Measurements from ENCODE around the gene GOLGA7B.

GOLGA7B gene

DNA sequence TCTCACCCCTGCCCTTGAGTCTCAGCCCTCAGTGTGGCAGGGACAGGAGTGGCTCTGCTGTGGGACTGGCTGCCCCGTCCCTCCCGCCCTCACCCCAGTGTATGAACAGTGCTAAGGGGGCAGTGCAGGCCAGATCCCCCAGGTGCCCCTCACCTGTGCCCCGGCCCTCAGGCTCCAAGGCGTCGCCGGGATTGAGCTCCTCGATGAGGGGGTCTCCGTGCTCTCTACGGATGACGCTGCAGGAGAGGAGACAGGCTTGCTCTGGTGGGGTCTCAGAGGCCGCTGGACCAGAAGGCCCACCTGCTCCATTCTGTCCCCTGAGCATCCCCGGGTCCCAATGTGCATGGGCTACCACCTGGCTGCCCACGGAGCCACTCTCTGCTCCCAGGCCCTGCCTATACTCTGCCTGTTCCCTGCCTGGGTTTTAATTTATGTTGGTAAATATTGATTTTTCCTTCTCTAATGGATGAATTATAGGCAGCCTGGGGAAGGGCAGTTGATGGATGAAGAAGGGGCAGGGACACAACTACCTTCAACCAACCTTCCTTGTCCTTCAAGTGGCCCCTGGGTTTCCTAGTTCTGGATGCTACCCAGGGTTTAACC lies 47.2 kb downstream of the GOLGA7B start:
- H3K4me3 ChIP-seq (replicated peaks; ENCODE audit: insufficient read depth, low read length) = no peak overlapping the region
- H3K27me3 ChIP-seq (ENCODE audit: insufficient read depth, poor library complexity, severe bottlenecking) = no peaks in the 10 kb centered on the region
- H3K27ac ChIP-seq (replicated peaks) = no peak overlapping the region
- TF ChIP-seq, protein P1, sequence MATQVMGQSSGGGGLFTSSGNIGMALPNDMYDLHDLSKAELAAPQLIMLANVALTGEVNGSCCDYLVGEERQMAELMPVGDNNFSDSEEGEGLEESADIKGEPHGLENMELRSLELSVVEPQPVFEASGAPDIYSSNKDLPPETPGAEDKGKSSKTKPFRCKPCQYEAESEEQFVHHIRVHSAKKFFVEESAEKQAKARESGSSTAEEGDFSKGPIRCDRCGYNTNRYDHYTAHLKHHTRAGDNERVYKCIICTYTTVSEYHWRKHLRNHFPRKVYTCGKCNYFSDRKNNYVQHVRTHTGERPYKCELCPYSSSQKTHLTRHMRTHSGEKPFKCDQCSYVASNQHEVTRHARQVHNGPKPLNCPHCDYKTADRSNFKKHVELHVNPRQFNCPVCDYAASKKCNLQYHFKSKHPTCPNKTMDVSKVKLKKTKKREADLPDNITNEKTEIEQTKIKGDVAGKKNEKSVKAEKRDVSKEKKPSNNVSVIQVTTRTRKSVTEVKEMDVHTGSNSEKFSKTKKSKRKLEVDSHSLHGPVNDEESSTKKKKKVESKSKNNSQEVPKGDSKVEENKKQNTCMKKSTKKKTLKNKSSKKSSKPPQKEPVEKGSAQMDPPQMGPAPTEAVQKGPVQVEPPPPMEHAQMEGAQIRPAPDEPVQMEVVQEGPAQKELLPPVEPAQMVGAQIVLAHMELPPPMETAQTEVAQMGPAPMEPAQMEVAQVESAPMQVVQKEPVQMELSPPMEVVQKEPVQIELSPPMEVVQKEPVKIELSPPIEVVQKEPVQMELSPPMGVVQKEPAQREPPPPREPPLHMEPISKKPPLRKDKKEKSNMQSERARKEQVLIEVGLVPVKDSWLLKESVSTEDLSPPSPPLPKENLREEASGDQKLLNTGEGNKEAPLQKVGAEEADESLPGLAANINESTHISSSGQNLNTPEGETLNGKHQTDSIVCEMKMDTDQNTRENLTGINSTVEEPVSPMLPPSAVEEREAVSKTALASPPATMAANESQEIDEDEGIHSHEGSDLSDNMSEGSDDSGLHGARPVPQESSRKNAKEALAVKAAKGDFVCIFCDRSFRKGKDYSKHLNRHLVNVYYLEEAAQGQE (IDR thresholded peaks at IDR 0.05; ENCODE audit: insufficient replicate concordance, low read depth) = no peak
- no peak for TF ChIP-seq GABPA (IDR thresholded peaks at IDR 0.05; ENCODE audit: low read depth)
- no peak for TF ChIP-seq SPI1 (IDR thresholded peaks at IDR 0.05; ENCODE audit: borderline replicate concordance, low read depth)
- DNase-seq (ENCODE audit: low read depth in 1 of 2, low spot score in 1 of 2) = no peak

DNA sequence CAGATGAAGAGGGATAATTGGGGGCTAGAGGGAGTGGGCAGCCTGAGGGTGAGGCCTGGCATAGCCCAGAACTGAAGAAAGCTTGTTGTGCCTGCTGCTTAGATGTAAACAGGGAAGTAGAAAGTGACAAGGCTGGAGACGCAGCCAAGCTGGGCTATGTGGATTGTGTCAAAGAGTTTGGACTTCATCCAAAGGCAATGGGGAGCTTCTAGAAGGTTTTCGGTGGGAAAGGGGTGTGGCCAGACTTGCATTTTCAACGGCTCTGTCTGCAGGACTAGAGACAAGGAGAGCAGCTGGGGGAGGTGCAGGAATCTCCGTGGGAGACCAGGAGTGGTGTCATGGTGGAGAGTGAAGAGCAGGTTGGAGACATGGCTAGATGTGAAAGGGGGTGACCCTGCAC lies 48.8 kb downstream of the GOLGA7B start:
- TF ChIP-seq, protein P2, sequence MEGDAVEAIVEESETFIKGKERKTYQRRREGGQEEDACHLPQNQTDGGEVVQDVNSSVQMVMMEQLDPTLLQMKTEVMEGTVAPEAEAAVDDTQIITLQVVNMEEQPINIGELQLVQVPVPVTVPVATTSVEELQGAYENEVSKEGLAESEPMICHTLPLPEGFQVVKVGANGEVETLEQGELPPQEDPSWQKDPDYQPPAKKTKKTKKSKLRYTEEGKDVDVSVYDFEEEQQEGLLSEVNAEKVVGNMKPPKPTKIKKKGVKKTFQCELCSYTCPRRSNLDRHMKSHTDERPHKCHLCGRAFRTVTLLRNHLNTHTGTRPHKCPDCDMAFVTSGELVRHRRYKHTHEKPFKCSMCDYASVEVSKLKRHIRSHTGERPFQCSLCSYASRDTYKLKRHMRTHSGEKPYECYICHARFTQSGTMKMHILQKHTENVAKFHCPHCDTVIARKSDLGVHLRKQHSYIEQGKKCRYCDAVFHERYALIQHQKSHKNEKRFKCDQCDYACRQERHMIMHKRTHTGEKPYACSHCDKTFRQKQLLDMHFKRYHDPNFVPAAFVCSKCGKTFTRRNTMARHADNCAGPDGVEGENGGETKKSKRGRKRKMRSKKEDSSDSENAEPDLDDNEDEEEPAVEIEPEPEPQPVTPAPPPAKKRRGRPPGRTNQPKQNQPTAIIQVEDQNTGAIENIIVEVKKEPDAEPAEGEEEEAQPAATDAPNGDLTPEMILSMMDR (IDR thresholded peaks at IDR 0.05; ENCODE audit: insufficient read depth, low read length) = no peak
- TF ChIP-seq, protein P1 (IDR thresholded peaks at IDR 0.05; ENCODE audit: insufficient replicate concordance, low read depth) = no peak
- TF ChIP-seq GABPA (IDR thresholded peaks at IDR 0.05; ENCODE audit: low read depth) (no peak), SPI1 (IDR thresholded peaks at IDR 0.05; ENCODE audit: borderline replicate concordance, low read depth) (no peak), POLR2AphosphoS5 (IDR thresholded peaks at IDR 0.05; ENCODE audit: low read depth) (no peak)
- Histone ChIP-seq H3K27ac (replicated peaks) (no peak overlapping the region), H3K27me3 (ENCODE audit: insufficient read depth, poor library complexity, severe bottlenecking) (no peaks in the 10 kb centered on the region), H3K4me3 (replicated peaks; ENCODE audit: insufficient read depth, low read length) (no peak overlapping the region)
- DNase-seq (ENCODE audit: low read depth in 1 of 2, low spot score in 1 of 2) = no peak

DNA sequence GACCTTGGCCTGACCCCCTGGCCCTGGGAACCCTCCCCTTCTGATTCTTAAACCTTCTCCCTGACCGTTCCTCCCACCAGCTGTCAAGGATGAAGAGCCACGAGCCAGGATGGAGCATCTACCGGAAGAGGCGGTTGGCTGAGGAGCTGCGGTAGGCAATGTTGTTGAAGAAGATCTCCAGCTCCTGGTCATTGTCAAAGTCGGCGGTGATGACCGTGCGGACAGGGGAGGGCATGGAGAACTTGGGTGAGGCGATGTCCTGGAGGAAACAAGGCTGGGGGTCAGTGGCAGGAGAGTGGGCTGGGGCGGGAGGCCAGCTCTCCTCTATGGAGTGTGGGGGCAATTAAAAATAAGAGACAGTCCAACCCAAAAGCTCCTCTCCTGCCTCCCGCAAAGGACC lies 51.7 kb downstream of the GOLGA7B start:
- H3K27ac ChIP-seq (replicated peaks) = no peak overlapping the region
- TF ChIP-seq GABPA (IDR thresholded peaks at IDR 0.05; ENCODE audit: low read depth) (no peak), SPI1 (IDR thresholded peaks at IDR 0.05; ENCODE audit: borderline replicate concordance, low read depth) (no peak), POLR2AphosphoS5 (IDR thresholded peaks at IDR 0.05; ENCODE audit: low read depth) (no peak)
- TF ChIP-seq, protein P1 (IDR thresholded peaks at IDR 0.05; ENCODE audit: insufficient replicate concordance, low read depth) = no peak
- TF ChIP-seq, protein P2 (IDR thresholded peaks at IDR 0.05; ENCODE audit: insufficient read depth, low read length) = no peak
- H3K27me3 ChIP-seq (ENCODE audit: insufficient read depth, poor library complexity, severe bottlenecking) = no peaks in the 10 kb centered on the region
- DNase-seq (ENCODE audit: low read depth in 1 of 2, low spot score in 1 of 2) = no peak
- H3K4me3 ChIP-seq (replicated peaks; ENCODE audit: insufficient read depth, low read length) = no peak overlapping the region

Measured in HL-60 (cell line).